GM19023 (cell line): ENCODE measurements around the gene STAC.

Experiments
- ATAC-seq: cut with Tn5 transposase; IDR thresholded peaks from one replicate; pipeline ENCODE4 v1.9.1; 2021; ENCODE audit warnings: mild to moderate bottlenecking, moderate library complexity; ENCODE audit not compliant: unreplicated experiment

STAC gene, protein sequence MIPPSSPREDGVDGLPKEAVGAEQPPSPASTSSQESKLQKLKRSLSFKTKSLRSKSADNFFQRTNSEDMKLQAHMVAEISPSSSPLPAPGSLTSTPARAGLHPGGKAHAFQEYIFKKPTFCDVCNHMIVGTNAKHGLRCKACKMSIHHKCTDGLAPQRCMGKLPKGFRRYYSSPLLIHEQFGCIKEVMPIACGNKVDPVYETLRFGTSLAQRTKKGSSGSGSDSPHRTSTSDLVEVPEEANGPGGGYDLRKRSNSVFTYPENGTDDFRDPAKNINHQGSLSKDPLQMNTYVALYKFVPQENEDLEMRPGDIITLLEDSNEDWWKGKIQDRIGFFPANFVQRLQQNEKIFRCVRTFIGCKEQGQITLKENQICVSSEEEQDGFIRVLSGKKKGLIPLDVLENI

DNA sequence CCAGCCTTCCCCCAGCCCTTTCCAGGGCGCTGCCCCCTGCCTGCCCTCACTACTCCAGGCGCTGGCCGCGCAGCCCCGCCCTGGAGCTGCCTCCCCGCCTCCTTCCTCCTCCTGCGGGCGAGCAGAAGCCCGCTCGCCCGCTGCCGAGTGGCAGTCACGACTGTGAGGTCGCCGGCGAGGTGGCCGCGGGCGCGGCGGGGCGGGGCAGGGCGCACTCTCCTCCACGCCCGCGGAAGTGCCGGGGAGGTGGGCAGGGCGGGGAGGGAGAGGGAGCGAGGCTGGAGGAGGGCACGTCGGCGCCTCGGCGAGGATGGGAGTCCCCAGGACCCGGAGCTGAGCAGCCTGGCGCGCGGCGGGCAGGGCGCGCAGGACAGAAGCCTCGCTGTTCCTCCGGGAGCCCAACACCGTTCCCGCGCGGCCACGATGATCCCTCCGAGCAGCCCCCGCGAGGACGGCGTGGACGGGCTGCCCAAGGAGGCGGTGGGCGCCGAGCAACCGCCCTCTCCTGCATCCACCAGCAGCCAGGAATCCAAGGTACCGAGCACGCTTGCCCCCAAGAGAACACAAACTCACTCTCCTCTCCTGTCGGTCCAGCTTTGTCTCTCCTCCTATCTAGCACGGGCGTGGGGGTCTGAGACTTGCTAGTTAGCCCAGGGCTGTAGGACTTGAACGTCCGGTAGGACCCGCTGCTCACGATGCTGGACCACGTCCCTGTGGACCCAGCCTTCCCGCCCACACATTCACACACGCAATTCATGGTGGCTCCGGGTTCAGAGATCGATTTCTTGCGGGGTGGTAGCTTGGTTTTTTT, at the start of gene STAC:
Gene STAC (plus strand): TSS at position 284 of the 811 bp plus-strand sequence. CDS start 140 bp downstream, at position 424.
- ATAC-seq = no peak

DNA sequence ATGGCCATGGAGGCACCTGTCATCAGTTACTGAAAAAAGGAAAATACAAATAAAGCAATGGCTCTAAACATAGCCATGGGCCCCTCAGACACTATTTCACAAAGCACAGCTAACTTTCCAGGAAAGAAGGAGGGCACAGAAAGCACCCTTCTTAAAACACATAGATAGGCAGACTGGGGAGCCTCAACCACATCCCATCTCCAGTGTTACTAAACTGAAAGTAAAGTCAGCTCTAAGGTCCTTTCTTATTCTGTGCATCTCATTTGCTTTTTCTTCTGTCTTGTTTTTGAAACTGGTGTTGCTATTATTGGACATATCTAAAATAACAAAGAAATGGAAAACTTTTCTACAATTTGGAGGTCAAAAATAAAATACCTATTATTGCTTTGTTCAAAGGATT, 48.2 kb upstream of the STAC start:
- no peak for ATAC-seq

- ATAC-seq = no peak
These were observed 18.1 kb upstream of the STAC start for GRCh38 chr3:36362216-36362615.

DNA sequence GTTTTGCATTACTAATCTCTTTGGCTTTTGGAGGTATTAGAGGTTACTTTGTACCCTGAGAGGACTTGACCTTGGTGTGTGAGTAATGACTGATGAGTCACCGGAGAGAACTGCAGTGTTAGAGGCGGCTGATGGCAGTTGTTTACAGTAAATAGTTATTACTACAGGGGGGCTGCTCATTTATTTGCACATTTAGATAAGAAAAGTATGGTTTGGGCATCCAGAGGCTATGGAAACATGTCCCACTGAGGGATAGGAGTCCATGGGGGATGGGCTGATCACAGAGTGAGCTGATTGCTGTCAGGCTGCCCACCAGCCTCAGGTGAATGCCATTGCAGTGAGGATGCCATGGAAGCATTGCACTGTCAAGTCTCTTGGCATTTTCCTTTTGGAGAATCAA, 17.3 kb upstream of the STAC start:
- ATAC-seq = no peak

GRCh38 chr3:36364260-36364659, 16.0 kb upstream of the STAC start:
- ATAC-seq = no peak

DNA sequence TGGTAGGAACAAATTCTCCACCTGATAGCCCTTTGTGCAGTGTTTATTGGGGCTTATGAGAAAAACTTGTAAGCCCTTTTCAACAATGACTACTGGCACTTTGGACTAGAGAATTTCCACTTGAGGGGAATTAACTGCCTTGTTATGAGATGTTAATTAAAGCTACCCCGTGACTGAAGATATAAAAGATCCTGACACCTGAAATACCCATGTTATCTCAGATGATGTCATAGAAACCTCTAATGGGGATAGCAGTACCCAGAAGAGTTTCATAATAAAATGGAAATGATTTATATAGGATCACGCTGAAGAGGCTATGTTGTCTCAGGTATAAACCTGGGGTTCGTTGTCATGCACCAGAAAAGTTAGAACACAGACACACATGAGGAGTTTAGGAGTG, 14.5 kb upstream of the STAC start:
- ATAC-seq = no peak

DNA sequence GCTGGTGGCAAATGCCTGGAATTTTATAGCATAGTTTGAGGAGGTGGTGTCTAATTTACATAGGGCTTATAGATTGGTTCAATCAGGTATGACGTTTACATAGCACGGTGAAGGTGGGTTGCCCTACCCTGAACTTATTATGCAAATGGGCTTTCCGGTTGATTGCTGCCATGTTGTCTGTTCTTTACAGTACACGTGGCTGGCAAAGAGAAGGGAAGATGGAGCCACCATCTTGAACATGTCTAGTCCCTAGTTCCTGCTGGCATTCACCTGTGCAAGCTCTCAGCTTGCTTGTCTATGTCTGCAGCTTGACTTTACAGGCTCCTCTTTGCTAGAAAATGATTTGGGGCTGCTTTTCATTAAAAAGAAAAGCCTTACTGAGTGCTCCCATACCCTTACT, 14.0 kb upstream of the STAC start:
- ATAC-seq = no peak

- ATAC-seq = no peak
These were observed 12.3 kb upstream of the STAC start for GRCh38 chr3:36367912-36368573.

- ATAC-seq = no peak
These were observed 7.8 kb upstream of the STAC start for GRCh38 chr3:36372534-36372935.

- ATAC-seq = no peak
These were observed 7.2 kb upstream of the STAC start for GRCh38 chr3:36373084-36373483.

GRCh38 chr3:36373666-36374065, 6.6 kb upstream of the STAC start:
- ATAC-seq = no peak

- ATAC-seq = no peak
These were observed 458 bp upstream of the STAC start for GRCh38 chr3:36379872-36380220.

DNA sequence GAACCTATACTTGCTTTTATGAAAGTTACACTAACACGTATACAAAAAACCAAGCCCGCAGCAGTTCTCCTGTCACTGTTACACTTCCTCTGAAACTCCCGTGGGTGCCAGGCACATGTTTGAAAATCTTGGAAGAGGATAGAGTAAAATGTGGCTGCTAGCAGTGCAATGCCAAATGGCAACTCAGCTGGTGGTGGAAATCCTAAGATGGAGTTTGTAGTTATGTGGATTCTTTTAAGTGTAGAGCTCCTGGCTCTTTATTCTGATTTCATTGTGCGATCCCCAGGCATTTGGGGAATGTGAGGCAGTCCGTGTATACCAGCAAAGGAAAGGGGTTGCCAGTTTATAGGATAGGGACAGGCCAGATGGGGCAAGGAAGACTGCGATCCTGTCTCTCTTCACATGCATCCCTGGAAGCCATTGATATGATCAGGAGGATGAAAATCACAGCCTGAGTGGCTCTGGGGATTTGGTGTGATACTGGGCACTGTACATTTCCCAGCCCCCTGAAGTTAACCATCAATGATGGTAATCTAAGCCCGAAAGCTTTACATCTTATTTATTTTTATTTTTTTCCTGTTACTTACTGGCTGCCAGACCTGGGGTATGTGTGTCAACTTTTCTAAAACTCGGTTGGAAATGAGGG, 1.1 kb downstream of the STAC start:
- ATAC-seq = no peak

GRCh38 chr3:36393563-36393962, 13.3 kb downstream of the STAC start:
- ATAC-seq = no peak

GRCh38 chr3:36394176-36394575, 13.9 kb downstream of the STAC start:
- no peak for ATAC-seq

GRCh38 chr3:36397841-36398240, 17.5 kb downstream of the STAC start:
- no peak for ATAC-seq

GRCh38 chr3:36399933-36400332, 19.6 kb downstream of the STAC start:
- no peak for ATAC-seq

- no peak for ATAC-seq
These were observed 20.8 kb downstream of the STAC start for GRCh38 chr3:36401056-36401455.

DNA sequence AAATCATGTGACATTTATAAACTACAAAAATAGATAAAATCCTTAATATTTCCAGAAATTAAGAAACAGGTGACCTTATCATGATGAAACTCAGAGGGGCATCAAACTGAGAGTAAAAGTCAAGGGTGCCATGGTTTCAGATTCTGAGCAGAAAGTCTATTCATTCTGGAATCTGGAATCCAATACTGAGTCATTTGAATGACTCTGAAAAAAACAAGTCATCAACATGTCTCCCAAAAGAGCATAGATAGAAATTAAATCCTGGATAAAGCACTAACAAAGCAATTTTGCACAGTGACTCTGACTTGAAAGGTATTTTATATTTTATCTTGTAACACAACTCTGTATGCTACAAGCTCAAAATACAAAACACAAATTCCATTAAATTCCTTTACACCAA, 23.4 kb downstream of the STAC start:
- ATAC-seq = no peak

DNA sequence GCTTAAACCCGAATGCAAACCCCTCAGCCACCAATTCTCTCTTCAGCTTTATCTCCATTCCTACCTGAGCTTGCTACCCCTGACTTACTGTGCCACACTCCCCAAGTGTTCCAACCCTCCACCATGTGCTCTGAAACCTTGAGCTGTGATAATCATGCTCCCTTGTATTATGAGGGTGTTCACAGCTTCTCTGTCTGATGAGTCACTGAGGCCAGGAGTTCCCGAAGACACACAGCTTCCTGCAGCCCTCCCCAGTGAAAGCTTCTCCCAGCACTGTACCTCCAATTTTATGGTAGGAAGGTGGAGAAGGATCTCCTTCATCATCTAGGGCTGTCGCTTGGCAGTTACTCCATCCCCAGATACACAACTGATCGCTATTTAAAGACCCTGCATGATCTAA, 24.9 kb downstream of the STAC start:
- no peak for ATAC-seq

DNA sequence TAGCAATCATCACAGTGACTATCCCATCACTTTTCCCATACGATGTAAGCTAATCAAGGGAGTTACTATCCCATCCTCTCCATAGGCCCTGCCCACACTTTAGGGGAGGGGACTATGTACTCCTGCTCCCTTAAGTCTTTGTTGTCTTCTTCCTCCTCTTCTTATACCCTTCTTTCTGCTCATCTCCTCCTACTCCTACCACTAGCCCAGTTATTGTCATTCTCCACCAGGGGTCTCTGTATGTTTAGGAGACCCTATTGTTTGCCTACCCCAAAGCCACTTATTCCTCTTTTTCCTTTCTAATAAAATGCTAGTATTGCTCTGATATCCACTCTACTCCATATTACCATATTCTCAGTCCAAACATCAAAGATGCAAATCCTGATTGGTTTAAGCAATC, 27.8 kb downstream of the STAC start:
- no peak for ATAC-seq
